Uterus (tissue), 2 donors: ENCODE measurements around the gene LAMA5.

Source experiments
- CTCF ChIP-seq, 4 experiments: fragments of 200-600 bp in 2 of 4; fragments of 450-650 bp in 2 of 4; sonication (generic) in 2 of 4; IDR thresholded peaks; one replicate each; pipeline ENCODE4 v1.5.1; 2016 to 2019; ENCODE audit warnings: antibody characterized with exemption in 4 of 4, mild to moderate bottlenecking in 2 of 4, moderate library complexity in 1 of 4
- POLR2A ChIP-seq, 2 donors: fragments of 450-650 bp; IDR thresholded peaks; one replicate each; pipeline ENCODE4 v1.6.1; 2016; ENCODE audit warnings: antibody characterized with exemption in 2 of 2, mild to moderate bottlenecking in 1 of 2, moderate library complexity in 1 of 2

GRCh38 chr20:62286493-62287064 is 80.5 kb downstream of the LAMA5 start:
- no peak for TF ChIP-seq CTCF (IDR thresholded peaks at IDR 0.05)
- no peak for TF ChIP-seq POLR2A (IDR thresholded peaks at IDR 0.05)
